Skeletal muscle tissue (tissue), 4 donors: ENCODE measurements around the gene DHPS. TPM values are rescaled to one million over a fixed set of nuclear protein-coding genes. Genes with fewer than 3 reads are reported as not detected.

ENCODE experiments used
- H3K27ac ChIP-seq: one replicate; pipeline ENCODE4 v1.7.0; 2013; ENCODE audit warnings: mild to moderate bottlenecking, low read depth, low read length, inconsistent platforms
- H3K27me3 ChIP-seq, 3 donors: one replicate each; pipeline ENCODE4 v1.7.0; 2013; ENCODE audit warnings: low read length in 3 of 3; ENCODE audit not compliant: control insufficient read depth in 3 of 3, insufficient read depth in 3 of 3
- H3K36me3 ChIP-seq, 3 donors: one replicate each; pipeline ENCODE4 v1.7.0; 2013; ENCODE audit warnings: low read length in 3 of 3; ENCODE audit not compliant: control insufficient read depth in 3 of 3, insufficient read depth in 3 of 3
- H3K4me1 ChIP-seq, 3 donors: one replicate each; pipeline ENCODE4 v1.7.0; 2013; ENCODE audit warnings: low read length in 3 of 3, mild to moderate bottlenecking in 3 of 3; ENCODE audit not compliant: control insufficient read depth in 3 of 3, insufficient read depth in 3 of 3
- H3K4me3 ChIP-seq, 3 donors: one replicate each; pipeline ENCODE4 v1.7.0; 2013; ENCODE audit warnings: low read length in 3 of 3
- H3K9ac ChIP-seq, 3 donors: one replicate each; pipeline ENCODE4 v1.7.0; 2013; ENCODE audit warnings: low read length in 3 of 3, mild to moderate bottlenecking in 3 of 3, moderate library complexity in 2 of 3, low read depth in 1 of 3
- H3K9me3 ChIP-seq, 3 donors: one replicate each; pipeline ENCODE4 v1.7.0; 2013; ENCODE audit warnings: low read length in 3 of 3; ENCODE audit not compliant: control insufficient read depth in 3 of 3
- total RNA-seq: library from RNA; depleted of rRNA; stranded (reverse); fragments of >200 nt; gene quantifications from one replicate; pipeline ENCODE4 v1.2.3, GENCODE V29; 2014
- donor health status: Osteomylitis.

DHPS gene
- total RNA-seq, 1 donor from 2014 or later = 56.9 TPM

- Histone ChIP-seq H3K9me3 (no peaks in the 10 kb centered on the region), H3K4me3 (no peak overlapping the region), H3K27ac (no peak overlapping the region), H3K4me1 (peaks cover 8 to 16% (median 12%) of the 10 kb centered on the region in 3 donors), H3K9ac (no peak overlapping the region), H3K27me3 (no peaks in the 10 kb centered on the region), H3K36me3 (peaks cover 51 to 67% (median 58%) of the 10 kb centered on the region in 3 donors)
These were observed 4.8 kb downstream of the DHPS start for GRCh38 chr19:12676928-12677327.

- Histone ChIP-seq H3K4me1 (peaks cover 8 to 14% (median 12%) of the 10 kb centered on the region in 3 donors), H3K36me3 (peaks cover 51 to 68% (median 58%) of the 10 kb centered on the region in 3 donors), H3K9ac (no peak overlapping the region), H3K27me3 (no peaks in the 10 kb centered on the region), H3K27ac (no peak overlapping the region), H3K4me3 (no peak overlapping the region), H3K9me3 (no peaks in the 10 kb centered on the region)
These were observed 5.3 kb downstream of the DHPS start for GRCh38 chr19:12676384-12676792.

- Histone ChIP-seq H3K27ac (no peak overlapping the region), H3K4me1 (peaks cover 8 to 10% (median 9%) of the 10 kb centered on the region in 3 donors), H3K27me3 (no peaks in the 10 kb centered on the region), H3K4me3 (no peak overlapping the region), H3K9me3 (no peaks in the 10 kb centered on the region), H3K9ac (no peak overlapping the region), H3K36me3 (peaks cover 51 to 68% (median 58%) of the 10 kb centered on the region in 3 donors)
These were observed 5.7 kb downstream of the DHPS start for GRCh38 chr19:12675940-12676339.

GRCh38 chr19:12675399-12675798, 6.3 kb downstream of the DHPS start:
- H3K36me3 ChIP-seq = peaks cover 51 to 68% (median 58%) of the 10 kb centered on the region in 3 donors
- no peak overlapping the region for H3K4me3 ChIP-seq
- H3K4me1 ChIP-seq = peaks cover 11 to 12% (median 12%) of the 10 kb centered on the region in 3 donors

GRCh38 chr19:12672744-12673143, 8.9 kb downstream of the DHPS start:
- no peak overlapping the region for H3K4me3 ChIP-seq
- H3K36me3 ChIP-seq = peaks cover 37 to 49% (median 44%) of the 10 kb centered on the region in 3 donors
- peaks cover 22 to 29% (median 24%) of the 10 kb centered on the region in 3 donors for H3K4me1 ChIP-seq
- no peak overlapping the region for H3K9ac ChIP-seq
- no peaks in the 10 kb centered on the region for H3K9me3 ChIP-seq
- no peak overlapping the region for H3K27ac ChIP-seq
- H3K27me3 ChIP-seq = no peaks in the 10 kb centered on the region

More at GRCh38 chr19:12675399-12675798, 6.3 kb downstream of the DHPS start:
- Histone ChIP-seq H3K27ac (no peak overlapping the region), H3K27me3 (no peaks in the 10 kb centered on the region), H3K9me3 (no peaks in the 10 kb centered on the region), H3K9ac (no peak overlapping the region)

GRCh38 chr19:12670159-12670928, 11.3 kb downstream of the DHPS start:
- peak overlapping the region; percentile 96 to 99 (median 98) for H3K9ac ChIP-seq
- H3K27me3 ChIP-seq = no peaks in the 10 kb centered on the region
- no peaks in the 10 kb centered on the region for H3K9me3 ChIP-seq
- peaks cover 24 to 27% (median 25%) of the 10 kb centered on the region in 3 donors for H3K36me3 ChIP-seq
- H3K27ac ChIP-seq = peak overlapping the region; percentile 95
- peaks cover 42 to 49% (median 43%) of the 10 kb centered on the region in 3 donors for H3K4me1 ChIP-seq
- H3K4me3 ChIP-seq = peak overlapping the region; percentile 86 to 98 (median 98)

- Histone ChIP-seq H3K9ac (peak overlapping the region; percentile 96 to 99 (median 98)), H3K36me3 (peaks cover 26 to 30% (median 27%) of the 10 kb centered on the region in 3 donors), H3K9me3 (no peaks in the 10 kb centered on the region), H3K4me1 (peaks cover 43 to 57% (median 45%) of the 10 kb centered on the region in 3 donors), H3K27ac (peak overlapping the region; percentile 95), H3K4me3 (peak overlapping the region; percentile 86 to 98 (median 98)), H3K27me3 (no peaks in the 10 kb centered on the region)
These were observed 12.2 kb downstream of the DHPS start for GRCh38 chr19:12669270-12670158.

GRCh38 chr19:12668932-12669269, 12.8 kb downstream of the DHPS start:
- peak overlapping the region; percentile 86 to 98 (median 98) for H3K4me3 ChIP-seq
- peaks cover 25 to 29% (median 26%) of the 10 kb centered on the region in 3 donors for H3K36me3 ChIP-seq
- peaks cover 43 to 57% (median 45%) of the 10 kb centered on the region in 3 donors for H3K4me1 ChIP-seq
- peak overlapping the region; percentile 96 to 99 (median 98) for H3K9ac ChIP-seq
- no peaks in the 10 kb centered on the region for H3K27me3 ChIP-seq
- no peaks in the 10 kb centered on the region for H3K9me3 ChIP-seq
- peak overlapping the region; percentile 95 for H3K27ac ChIP-seq

GRCh38 chr19:12668346-12668745, 13.3 kb downstream of the DHPS start:
- H3K36me3 ChIP-seq = peaks cover 28 to 30% (median 28%) of the 10 kb centered on the region in 3 donors
- H3K27ac ChIP-seq = peak overlapping the region; percentile 95

More at GRCh38 chr19:12668346-12668745, 13.3 kb downstream of the DHPS start:
- H3K4me1 ChIP-seq = peaks cover 43 to 57% (median 45%) of the 10 kb centered on the region in 3 donors
- H3K9me3 ChIP-seq = no peaks in the 10 kb centered on the region
- no peaks in the 10 kb centered on the region for H3K27me3 ChIP-seq
- H3K9ac ChIP-seq = peak overlapping the region; percentile 96 to 99 (median 98)
- H3K4me3 ChIP-seq = peak overlapping the region; percentile 86 to 98 (median 98)
